GM21447 (cell line): ENCODE measurements around the gene ERC2.

Source experiments
- ATAC-seq: cut with Tn5 transposase; IDR thresholded peaks from one replicate; pipeline ENCODE4 v1.9.1; 2021; ENCODE audit not compliant: unreplicated experiment

Gene ERC2

GRCh38 chr3:56260262-56260661 is 208.0 kb downstream of the ERC2 start:
- no peak for ATAC-seq

DNA sequence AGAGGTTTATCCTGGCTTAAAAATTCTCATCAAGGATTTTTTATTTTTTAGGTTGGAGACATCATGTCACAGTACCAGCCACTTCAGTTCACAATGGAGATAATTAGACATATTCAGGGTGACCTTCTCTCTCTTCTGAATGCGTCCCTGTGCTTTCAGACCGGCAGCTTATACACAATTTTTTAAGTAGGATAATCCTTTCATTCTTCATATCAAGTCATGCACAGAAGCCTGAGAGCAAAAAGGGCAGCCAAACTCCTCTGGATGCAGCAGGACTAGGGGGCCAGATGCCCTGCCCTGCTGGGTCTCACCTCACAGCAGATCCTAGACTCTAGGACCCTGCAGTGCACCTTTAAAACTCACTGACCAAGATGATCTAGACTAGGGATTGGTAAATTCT is 210.4 kb downstream of the ERC2 start:
- no peak for ATAC-seq

DNA sequence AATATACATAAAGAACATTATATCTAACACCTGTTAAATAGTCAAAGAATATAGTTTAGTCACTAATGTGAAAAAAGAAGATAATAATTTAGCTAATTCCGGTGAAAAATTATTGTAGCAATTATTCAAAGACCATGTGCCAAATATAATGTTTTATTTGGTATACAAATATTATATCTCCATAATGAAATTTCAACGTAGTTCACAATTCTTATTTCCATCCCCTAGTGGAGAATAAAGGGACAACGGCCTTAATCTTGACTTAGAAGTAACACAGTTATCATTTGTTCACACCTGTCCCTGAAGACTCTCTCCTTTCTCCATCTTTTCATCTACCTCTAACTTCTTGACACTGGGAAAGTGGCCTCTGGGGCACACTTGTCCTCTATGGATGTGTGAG is 213.4 kb downstream of the ERC2 start:
- ATAC-seq: no peak

DNA sequence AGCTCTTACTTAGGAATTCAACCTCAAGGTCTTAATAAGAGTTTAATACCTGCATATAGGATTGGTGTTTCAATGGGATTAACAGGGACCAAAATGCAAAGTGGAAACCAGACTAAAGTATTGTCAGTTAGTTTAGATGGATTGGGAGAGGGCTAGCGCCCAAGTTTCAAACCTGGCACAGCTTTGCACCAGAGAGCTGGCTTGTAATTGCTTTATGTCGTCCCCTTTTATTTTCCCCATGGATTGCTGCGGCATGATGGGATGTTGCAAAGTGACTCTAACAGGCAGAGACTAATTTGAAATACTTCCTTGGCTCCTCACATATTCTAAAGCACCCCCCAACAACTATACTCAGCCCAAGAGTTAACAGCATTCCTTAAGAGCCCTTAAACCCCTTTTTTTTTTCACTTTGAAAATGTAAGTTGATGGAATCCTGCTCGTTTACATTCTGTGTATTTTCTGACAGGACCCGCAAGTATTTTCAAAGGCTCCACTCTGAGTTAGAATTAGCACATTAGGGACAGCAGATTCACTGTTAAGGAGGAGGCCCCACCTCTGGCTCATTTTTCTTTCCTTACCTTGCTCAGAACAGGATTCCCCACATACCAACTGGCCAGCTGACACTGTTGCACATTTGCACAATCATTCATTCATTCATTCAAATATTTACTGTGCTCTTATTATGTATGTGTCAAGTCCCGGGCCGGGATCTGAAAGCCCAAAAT is 214.2 kb downstream of the ERC2 start:
- ATAC-seq: no peak

DNA sequence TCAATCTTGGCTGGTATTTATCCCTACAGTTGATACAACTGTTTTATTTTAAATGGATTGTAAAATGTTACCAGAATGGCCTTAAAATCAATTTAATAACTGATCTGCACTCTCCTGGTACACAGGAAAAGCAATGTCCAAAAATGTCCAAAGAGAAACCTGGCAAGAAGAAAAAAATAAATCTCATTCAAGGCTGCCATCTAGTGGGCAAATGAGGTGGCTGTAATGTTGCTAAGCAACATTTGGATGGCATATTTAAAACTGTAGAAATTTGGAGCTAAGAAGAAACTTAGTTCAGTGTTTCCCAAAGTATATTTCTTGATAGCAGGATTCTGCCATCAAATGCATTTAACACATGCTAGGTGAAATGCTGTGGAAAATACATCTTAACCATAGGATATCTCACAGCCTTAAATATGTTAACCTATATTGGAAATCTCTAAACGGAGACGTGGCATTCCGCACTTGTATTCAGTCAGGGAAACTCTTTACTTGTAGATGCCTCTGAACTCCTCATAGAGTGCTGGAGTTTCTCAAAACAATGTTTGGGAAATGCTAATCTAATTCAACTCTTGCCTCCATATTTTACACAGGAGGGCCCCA is 216.8 kb downstream of the ERC2 start:
- no peak for ATAC-seq

- ATAC-seq: no peak
Observed at GRCh38 chr3:56248021-56248420, 220.2 kb downstream of the ERC2 start.

DNA sequence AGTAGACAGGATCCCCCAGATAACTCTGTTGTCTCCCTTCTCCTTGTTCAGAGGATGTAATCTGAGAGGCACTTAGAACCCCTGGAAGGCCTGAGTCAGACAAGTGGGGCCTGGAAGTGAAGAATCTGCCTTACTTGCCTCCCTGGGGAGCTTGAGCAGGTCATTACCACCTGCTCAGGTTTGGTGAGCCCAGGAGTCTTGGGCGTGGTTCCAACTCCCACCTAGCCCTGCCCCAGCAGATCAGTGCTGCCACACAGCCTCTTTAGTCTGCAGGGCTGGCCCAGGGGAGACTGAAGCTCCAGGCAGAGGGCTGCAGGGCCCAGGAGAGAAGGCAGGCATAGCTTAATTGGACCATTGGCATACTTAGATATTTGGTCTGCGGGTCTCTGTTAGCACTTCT is 230.0 kb downstream of the ERC2 start:
- no peak for ATAC-seq

- no peak for ATAC-seq
Observed at GRCh38 chr3:56233742-56234141, 234.5 kb downstream of the ERC2 start.

DNA sequence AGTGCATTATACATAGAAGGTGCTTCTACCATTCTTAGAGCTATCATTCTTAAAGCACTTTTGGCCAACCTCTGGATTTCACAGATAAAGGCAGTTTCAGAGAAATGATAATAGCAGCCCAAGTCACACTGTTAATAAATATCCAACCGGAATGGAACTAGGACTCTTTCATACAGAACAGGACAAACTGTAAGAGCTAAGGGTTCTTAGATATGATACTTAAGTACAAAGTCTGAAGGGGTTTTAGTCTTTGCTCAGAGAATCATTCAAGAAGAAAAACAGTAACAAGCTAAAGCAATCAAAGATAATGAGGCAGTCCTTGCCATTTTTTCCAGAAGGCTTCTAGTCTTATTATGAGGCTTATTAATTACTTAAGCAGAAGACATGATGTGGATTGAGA is 239.0 kb downstream of the ERC2 start:
- no peak for ATAC-seq

- ATAC-seq: no peak
Observed at GRCh38 chr3:56222866-56223265, 245.4 kb downstream of the ERC2 start.

DNA sequence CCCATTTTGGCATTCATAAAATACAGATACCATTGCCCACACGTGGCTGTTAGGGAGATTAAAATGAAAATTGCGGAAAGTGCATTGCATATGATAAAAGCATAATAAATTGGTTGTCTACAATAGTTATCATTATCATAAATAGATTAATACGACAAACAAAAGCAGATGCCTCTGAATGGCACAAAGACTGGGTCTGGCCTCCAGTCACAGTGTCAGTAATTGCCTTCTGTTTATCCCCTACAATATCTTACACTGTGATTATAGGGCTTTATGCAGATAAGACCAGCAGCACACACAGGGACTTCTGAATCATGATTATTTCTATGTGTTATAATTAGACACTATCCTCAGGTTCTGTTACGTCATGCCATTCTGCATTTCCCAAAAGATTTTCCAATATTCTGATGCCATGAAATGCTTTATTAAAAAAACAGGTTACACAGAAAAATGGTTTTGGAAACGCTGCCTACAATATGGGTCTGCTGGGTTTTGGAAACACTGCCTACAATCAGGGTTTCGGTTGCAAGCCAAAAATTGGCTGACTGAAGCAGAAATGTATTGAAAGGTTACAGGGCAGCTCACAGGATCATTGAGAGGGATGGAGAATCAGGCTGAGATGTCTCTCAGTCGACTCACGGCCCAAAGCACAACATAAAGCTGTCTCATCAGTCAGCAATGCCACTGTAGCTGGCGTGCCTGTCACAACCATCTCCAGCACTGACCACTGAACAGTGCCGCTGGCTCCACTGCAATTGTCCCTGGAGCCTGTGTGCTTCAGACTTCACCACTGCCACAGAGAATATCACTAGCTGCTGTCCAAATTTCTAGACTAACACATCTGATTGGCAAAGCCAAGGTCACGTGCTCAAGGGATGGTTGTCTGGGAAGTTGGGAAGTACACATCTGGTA is 248.1 kb downstream of the ERC2 start:
- ATAC-seq: no peak

DNA sequence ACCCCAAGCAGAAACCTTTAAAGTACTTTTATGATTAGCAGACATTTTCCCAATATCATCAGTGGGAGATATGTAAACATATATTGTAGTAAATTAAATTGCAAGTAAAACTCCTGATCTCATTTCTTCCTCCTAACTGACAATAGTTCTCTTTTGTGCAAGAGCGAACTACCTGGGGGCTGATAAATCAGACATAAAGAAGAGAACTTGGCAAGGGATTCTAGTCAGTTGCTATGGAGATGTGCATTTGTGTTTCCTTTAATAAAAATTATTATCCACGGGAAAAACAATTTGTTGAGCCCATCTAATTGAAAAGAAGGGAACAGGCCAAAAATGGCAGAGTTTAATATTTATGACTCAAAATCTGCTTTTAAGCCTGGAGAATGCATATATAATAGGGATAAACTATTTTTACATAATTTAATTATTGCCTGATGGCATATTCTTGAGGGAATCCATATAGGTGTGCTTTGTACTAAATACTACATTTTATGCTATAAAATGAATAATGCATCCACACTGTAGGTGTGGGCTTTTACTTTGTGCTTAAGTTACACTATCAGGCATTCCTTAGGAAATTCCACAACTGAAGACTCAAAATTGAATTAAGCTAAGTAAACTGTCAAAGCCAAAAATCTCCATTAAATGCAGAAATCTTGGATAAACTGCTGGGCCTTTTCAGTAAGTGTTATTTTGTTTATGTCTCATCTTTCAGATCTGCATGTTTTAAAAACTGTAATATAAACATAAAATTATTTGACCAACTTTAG is 258.1 kb downstream of the ERC2 start:
- no peak for ATAC-seq

DNA sequence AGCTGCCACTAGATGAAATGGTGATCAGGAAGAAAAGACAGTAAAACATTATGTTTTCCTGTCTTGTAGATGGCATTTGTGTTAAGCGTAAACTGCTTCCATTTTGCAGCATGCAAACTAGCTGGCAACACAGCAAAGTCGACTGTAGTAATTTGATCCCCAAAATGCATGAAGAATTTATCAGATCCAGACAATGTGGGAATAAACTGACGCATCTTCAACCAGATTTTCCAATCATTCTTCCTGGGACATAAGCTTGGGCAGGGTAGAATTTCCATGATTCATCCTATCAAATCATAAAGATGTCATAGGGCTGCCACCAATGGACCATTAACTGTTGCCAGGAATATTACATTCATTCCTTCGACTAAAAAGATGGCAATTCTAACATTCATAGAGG is 260.3 kb downstream of the ERC2 start:
- ATAC-seq: no peak

DNA sequence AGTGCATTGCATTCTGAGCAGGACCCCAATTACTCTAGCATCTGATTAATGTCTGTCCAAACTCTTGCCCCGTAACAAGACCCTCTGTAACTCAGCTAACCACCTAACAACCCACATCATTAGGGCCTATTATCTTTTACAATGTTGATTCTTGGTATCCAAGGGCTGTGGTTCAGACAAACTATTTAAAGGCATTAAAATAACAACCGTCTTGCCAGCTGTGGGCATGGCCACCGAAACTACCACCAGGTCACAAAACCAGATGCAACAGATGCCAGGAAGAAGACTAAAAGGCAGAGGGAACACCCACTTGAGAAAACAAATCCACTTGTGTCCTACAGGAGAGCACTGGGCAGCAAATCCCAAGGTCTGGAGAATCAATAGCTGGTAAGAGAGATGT is 262.9 kb downstream of the ERC2 start:
- no peak for ATAC-seq

- ATAC-seq: no peak
Observed at GRCh38 chr3:56202997-56203396, 265.3 kb downstream of the ERC2 start.

DNA sequence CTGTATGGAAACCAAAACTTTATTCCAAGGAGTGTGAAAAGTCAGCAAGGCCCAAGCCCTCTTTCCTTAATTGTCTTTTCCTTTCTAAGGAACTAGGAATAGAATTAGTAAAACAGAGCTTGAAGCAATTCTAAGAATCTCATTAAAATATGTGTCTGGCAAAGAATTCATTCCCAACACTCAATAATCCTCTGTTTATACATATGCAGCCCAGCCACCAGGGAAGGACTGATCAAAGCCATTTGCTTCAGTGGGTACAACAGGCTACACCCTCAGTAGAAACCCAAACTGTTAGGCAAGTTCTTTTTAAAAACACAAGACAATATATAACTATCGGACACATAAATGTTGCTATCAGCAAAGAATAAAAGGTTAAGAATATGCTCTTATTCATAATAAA is 266.9 kb downstream of the ERC2 start:
- no peak for ATAC-seq

DNA sequence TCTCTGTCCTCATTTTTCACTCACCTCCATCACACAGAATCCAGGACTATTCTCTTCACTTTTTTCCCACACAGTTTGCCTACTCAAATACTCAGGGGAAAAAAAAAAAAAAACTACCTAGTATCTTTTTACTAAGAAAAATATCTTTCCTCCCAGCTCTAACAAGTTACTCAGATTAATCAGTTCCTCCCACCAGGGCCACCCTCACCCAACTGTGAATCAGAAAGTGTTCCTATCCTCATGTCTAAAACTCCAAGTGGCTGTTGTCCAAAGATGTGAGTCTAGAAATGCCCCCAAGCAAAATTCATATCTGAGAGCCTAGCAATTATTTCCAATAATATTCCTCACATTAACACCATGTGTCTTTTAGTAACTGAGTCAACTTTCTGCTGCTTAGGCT is 268.0 kb downstream of the ERC2 start:
- no peak for ATAC-seq

- no peak for ATAC-seq
Observed at GRCh38 chr3:56197991-56198390, 270.3 kb downstream of the ERC2 start.

GRCh38 chr3:56197259-56197965 is 270.9 kb downstream of the ERC2 start:
- ATAC-seq: no peak

GRCh38 chr3:56196700-56197099 is 271.6 kb downstream of the ERC2 start:
- no peak for ATAC-seq

- ATAC-seq: no peak
Observed at GRCh38 chr3:56193519-56193918, 274.7 kb downstream of the ERC2 start.
